Measurements from ENCODE around the gene MYCN.

Gene MYCN

GRCh38 chr2:15939854-15940660 lies at the start of gene MYCN:
Gene MYCN (plus strand): TSS chr2:15940550. CDS start chr2:15942065, 1,515 bp downstream.
- no peak within 1 kb of the TSS for H3K27ac ChIP-seq
- TF ChIP-seq ZFX (IDR thresholded peaks at IDR 0.05; ENCODE audit: borderline replicate concordance) = no peak
- peak; percentile 83 for TF ChIP-seq CTCF (IDR thresholded peaks at IDR 0.05)

GRCh38 chr2:15890936-15891905 lies 49.1 kb upstream of the MYCN start:
- no peak for TF ChIP-seq CTCF (IDR thresholded peaks at IDR 0.05)
- TF ChIP-seq ZFX (IDR thresholded peaks at IDR 0.05; ENCODE audit: borderline replicate concordance) = no peak
- no peak overlapping the region for H3K27ac ChIP-seq

GRCh38 chr2:15892151-15892880 lies 48.0 kb upstream of the MYCN start:
- H3K27ac ChIP-seq = no peak overlapping the region

GRCh38 chr2:15893085-15893484 lies 47.3 kb upstream of the MYCN start:
- no peak overlapping the region for H3K27ac ChIP-seq
- TF ChIP-seq CTCF (IDR thresholded peaks at IDR 0.05) (no peak), ZFX (IDR thresholded peaks at IDR 0.05; ENCODE audit: borderline replicate concordance) (no peak)

More at GRCh38 chr2:15892151-15892880, 48.0 kb upstream of the MYCN start:
- TF ChIP-seq CTCF (IDR thresholded peaks at IDR 0.05) = no peak
- TF ChIP-seq ZFX (IDR thresholded peaks at IDR 0.05; ENCODE audit: borderline replicate concordance) = no peak

GRCh38 chr2:15893689-15894480 lies 46.5 kb upstream of the MYCN start:
- TF ChIP-seq ZFX (IDR thresholded peaks at IDR 0.05; ENCODE audit: borderline replicate concordance) (no peak), CTCF (IDR thresholded peaks at IDR 0.05) (no peak)
- no peak overlapping the region for H3K27ac ChIP-seq

- no peak overlapping the region for H3K27ac ChIP-seq
- TF ChIP-seq ZFX (IDR thresholded peaks at IDR 0.05; ENCODE audit: borderline replicate concordance) (no peak), CTCF (IDR thresholded peaks at IDR 0.05) (no peak)
These were observed 45.7 kb upstream of the MYCN start for GRCh38 chr2:15894481-15895144.
